Measurements from ENCODE around the gene URGCP. TPM values are rescaled to one million over a fixed set of nuclear protein-coding genes. Genes with fewer than 3 reads are reported as not detected.

The URGCP gene
- total RNA-seq, 1 donor from 2014 or later: 33.4 TPM

- H3K27me3 Mint-ChIP-seq: no peaks in the 10 kb centered on the region
Measured at GRCh38 chr7:43873300-43873699, 33.1 kb downstream of the URGCP start.

GRCh38 chr7:43872406-43873110 lies 33.8 kb downstream of the URGCP start:
- Mint-ChIP-seq H3K36me3 (ENCODE audit: low read depth) (peaks cover 32% of the 10 kb centered on the region), H3K4me3 (no peak overlapping the region), H3K4me1 (peaks cover 18% of the 10 kb centered on the region), H3K27ac (no peak overlapping the region), H3K27me3 (no peaks in the 10 kb centered on the region), H3K9me3 (no peaks in the 10 kb centered on the region)
- intact Hi-C loops (cut with micrococcal nuclease): no loop called here
- no peak for DNase-seq

More at GRCh38 chr7:43873300-43873699, 33.1 kb downstream of the URGCP start:
- Mint-ChIP-seq H3K36me3 (ENCODE audit: low read depth) (peaks cover 36% of the 10 kb centered on the region), H3K27ac (no peak overlapping the region), H3K4me3 (no peak overlapping the region), H3K4me1 (peaks cover 15% of the 10 kb centered on the region), H3K9me3 (no peaks in the 10 kb centered on the region)
- DNase-seq: no peak
- intact Hi-C loops (cut with micrococcal nuclease): no loop called here

- H3K9me3 Mint-ChIP-seq: no peaks in the 10 kb centered on the region
- H3K36me3 Mint-ChIP-seq (ENCODE audit: low read depth): peaks cover 32% of the 10 kb centered on the region
Measured at GRCh38 chr7:43871064-43871463, 35.3 kb downstream of the URGCP start.

DNA sequence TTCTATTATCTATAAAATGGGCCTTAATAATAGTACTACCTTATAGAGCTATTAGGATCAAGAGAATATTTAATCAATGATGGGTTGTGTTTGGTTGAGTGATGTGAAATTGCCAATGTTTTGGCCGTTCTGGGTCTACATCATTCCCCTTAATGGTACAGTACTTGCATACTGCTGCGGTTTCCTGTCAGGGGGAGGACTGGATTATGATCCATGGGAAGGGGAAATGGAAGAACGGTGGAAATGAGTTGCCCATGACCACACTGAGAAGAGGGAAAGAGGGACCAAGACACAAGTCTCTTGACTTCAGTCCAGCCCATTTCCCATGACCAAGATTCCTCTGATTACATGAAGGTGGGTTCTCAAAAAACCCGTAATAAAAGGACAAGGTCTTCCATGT lies 36.1 kb downstream of the URGCP start:
- H3K4me3 Mint-ChIP-seq: peak overlapping the region; percentile 95
- no peak overlapping the region for H3K27ac Mint-ChIP-seq
- H3K4me1 Mint-ChIP-seq: peaks cover 18% of the 10 kb centered on the region
- no peak for DNase-seq
- H3K36me3 Mint-ChIP-seq (ENCODE audit: low read depth): peaks cover 31% of the 10 kb centered on the region
- intact Hi-C loops (cut with micrococcal nuclease): no loop called here
- no peaks in the 10 kb centered on the region for H3K27me3 Mint-ChIP-seq
- H3K9me3 Mint-ChIP-seq: no peaks in the 10 kb centered on the region

More at GRCh38 chr7:43871064-43871463, 35.3 kb downstream of the URGCP start:
- H3K4me3 Mint-ChIP-seq: no peak overlapping the region
- peaks cover 18% of the 10 kb centered on the region for H3K4me1 Mint-ChIP-seq
- H3K27ac Mint-ChIP-seq: no peak overlapping the region
- no peak for DNase-seq
- no peaks in the 10 kb centered on the region for H3K27me3 Mint-ChIP-seq
- intact Hi-C loops (cut with micrococcal nuclease): no loop called here

DNA sequence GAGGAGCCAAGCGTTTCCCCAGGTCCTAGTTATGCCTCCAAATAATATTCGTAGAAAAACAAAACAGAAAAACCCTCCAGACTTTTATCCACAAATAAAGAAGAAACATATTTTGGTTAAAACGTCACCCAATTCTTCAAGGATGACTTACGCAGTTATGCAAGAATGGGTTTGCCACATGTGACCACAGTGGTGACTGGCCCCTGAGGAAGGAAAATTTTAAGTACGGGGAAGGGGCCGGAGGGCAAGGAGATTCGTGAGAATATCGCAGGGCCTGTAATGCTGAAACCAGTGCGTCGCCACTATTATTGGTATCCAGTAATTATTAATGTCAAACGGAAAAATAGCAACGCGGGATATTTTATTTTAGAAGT lies 36.5 kb downstream of the URGCP start:
- no peak for DNase-seq
- Mint-ChIP-seq H3K27me3 (no peaks in the 10 kb centered on the region), H3K4me3 (peak overlapping the region; percentile 95), H3K4me1 (peaks cover 18% of the 10 kb centered on the region), H3K9me3 (no peaks in the 10 kb centered on the region), H3K27ac (peak overlapping the region; percentile 84), H3K36me3 (ENCODE audit: low read depth) (peaks cover 30% of the 10 kb centered on the region)
- intact Hi-C loops (cut with micrococcal nuclease): loop anchor here (1.0 to 2.0 kb wide), 3 partner anchors 35 to 56 kb away; partner anchors contain the start of genes UBE2D4 and URGCP

DNA sequence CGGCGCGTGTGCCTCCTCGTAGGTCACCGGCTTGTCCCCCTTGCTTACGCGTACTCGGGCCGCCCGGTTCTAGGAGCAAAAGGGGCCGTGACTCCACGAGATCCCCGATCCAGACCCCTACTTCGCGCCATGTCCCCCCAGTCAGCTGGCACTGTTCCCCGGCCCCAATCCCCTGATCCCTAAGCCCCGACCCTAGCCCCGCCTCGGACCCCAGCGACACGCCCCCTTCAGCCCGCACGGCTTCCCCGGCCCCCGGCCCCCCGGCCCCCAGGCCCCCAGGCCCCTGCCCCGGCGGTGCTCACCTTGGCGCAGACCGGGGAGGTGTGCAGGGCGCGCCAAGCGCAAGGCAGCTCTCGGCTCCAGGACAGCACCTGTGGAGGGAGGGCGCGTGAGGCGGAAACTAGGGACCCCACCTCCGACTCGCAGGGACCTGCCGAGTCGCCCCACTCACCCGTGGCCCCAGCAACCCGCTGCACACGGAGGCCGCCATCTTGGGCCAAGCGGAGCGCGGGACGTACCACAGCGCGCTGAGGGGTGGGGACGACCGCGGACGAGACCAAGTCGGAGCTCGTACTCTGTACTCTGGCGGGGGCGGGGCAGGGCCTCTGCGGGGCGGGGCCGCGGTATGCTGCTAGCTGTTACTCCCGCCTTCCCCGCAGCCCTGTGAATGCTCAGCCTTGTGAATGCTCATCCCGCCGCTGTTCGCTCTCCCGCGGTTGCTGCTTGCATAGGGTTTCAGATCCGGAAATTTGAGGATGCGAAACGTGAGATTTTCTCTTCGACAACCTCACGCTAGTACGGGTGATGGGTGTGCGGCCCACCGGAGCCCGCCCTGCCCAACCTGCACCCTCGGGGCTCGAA lies 37.2 kb downstream of the URGCP start, which contains the start of gene MRPS24:
TSS of gene MRPS24 (minus strand) at position 512 of the 861 bp plus-strand sequence. CDS start at position 490, 22 bp downstream.
- peak within 1 kb of the TSS; percentile 95 for H3K4me3 Mint-ChIP-seq
- intact Hi-C loops (cut with micrococcal nuclease): loop anchor here (1.0 to 2.0 kb wide), 3 partner anchors 34 to 57 kb away; partner anchors contain the start of genes UBE2D4 and URGCP
- peaks cover 18% of the 10 kb centered on the region for H3K4me1 Mint-ChIP-seq
- peaks cover 30% of the 10 kb centered on the region for H3K36me3 Mint-ChIP-seq (ENCODE audit: low read depth)
- DNase-seq: peak; percentile 98
- no peaks in the 10 kb centered on the region for H3K27me3 Mint-ChIP-seq
- peak within 1 kb of the TSS; percentile 84 for H3K27ac Mint-ChIP-seq
- H3K9me3 Mint-ChIP-seq: no peaks in the 10 kb centered on the region

GRCh38 chr7:43868681-43869005 lies 37.8 kb downstream of the URGCP start:
- no peak for DNase-seq
- H3K27me3 Mint-ChIP-seq: no peaks in the 10 kb centered on the region
- peak overlapping the region; percentile 84 for H3K27ac Mint-ChIP-seq
- peak overlapping the region; percentile 95 for H3K4me3 Mint-ChIP-seq
- peaks cover 18% of the 10 kb centered on the region for H3K4me1 Mint-ChIP-seq
- peaks cover 27% of the 10 kb centered on the region for H3K36me3 Mint-ChIP-seq (ENCODE audit: low read depth)
- no peaks in the 10 kb centered on the region for H3K9me3 Mint-ChIP-seq
- intact Hi-C loops (cut with micrococcal nuclease): loop anchor here (1.0 to 2.0 kb wide), 3 partner anchors 34 to 58 kb away; partner anchors contain the start of genes UBE2D4 and URGCP

DNA sequence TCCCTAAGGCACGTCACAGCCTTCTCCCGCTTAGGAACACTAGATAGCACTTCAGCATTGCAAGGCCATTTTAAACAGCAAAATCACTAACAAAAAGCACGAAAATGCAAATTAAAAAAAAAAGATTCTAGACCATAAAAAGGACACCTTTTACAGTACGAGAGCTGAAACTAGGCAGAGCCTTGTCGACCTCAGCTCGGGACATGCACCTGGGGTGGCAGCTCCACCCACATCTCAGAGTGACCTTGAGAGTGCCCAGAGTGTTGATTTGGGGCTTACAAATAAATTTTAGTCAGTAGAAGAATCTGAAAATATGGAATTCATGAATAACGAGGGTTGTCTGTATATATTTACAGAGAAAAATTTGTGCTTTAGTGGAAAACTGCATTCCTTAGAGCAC lies 38.2 kb downstream of the URGCP start:
- H3K4me3 Mint-ChIP-seq: peak overlapping the region; percentile 95
- H3K27ac Mint-ChIP-seq: no peak overlapping the region
- H3K27me3 Mint-ChIP-seq: peaks cover 4% of the 10 kb centered on the region
- peaks cover 18% of the 10 kb centered on the region for H3K4me1 Mint-ChIP-seq
- no peaks in the 10 kb centered on the region for H3K9me3 Mint-ChIP-seq
- peaks cover 24% of the 10 kb centered on the region for H3K36me3 Mint-ChIP-seq (ENCODE audit: low read depth)
- no peak for DNase-seq
- intact Hi-C loops (cut with micrococcal nuclease): loop anchor here (2.0 kb wide), 2 partner anchors 33 to 39 kb away; partner anchors contain the start of gene URGCP

DNA sequence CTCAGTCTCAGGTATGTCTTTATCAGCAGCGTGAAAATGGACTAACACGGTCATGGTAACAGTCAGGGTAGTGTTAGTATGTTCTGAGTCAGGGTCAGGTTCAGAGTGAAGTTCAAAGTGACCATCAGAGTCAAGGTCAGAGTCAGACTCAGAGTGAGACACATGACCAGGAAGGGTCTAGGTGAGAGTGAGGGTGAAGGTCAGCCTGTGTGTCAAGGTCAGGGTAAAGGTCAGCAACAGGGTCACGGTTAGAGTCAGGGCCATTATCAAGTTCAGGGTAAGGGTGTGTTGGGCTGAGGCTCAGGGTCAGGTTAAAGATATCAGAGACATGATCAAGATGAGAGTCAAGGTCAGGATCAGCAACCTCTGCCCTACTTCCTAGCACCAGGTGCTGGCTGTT lies 41.1 kb downstream of the URGCP start:
- Mint-ChIP-seq H3K27ac (no peak overlapping the region), H3K4me1 (peaks cover 13% of the 10 kb centered on the region), H3K9me3 (no peaks in the 10 kb centered on the region), H3K27me3 (peaks cover 16% of the 10 kb centered on the region), H3K36me3 (ENCODE audit: low read depth) (peaks cover 22% of the 10 kb centered on the region), H3K4me3 (no peak overlapping the region)
- intact Hi-C loops (cut with micrococcal nuclease): no loop called here
- no peak for DNase-seq

- intact Hi-C loops (cut with micrococcal nuclease): no loop called here
- Mint-ChIP-seq H3K9me3 (no peaks in the 10 kb centered on the region), H3K4me3 (no peak overlapping the region), H3K36me3 (ENCODE audit: low read depth) (peaks cover 22% of the 10 kb centered on the region), H3K27ac (no peak overlapping the region), H3K4me1 (peaks cover 7% of the 10 kb centered on the region), H3K27me3 (peaks cover 19% of the 10 kb centered on the region)
- no peak for DNase-seq
Measured at GRCh38 chr7:43864126-43864525, 42.3 kb downstream of the URGCP start.

GRCh38 chr7:43856996-43857395 lies 49.4 kb downstream of the URGCP start:
- Mint-ChIP-seq H3K27me3 (peaks cover 11% of the 10 kb centered on the region), H3K9me3 (no peaks in the 10 kb centered on the region), H3K27ac (no peak overlapping the region), H3K4me1 (no peaks in the 10 kb centered on the region), H3K4me3 (no peak overlapping the region), H3K36me3 (ENCODE audit: low read depth) (no peaks in the 10 kb centered on the region)
- no peak for DNase-seq
- intact Hi-C loops (cut with micrococcal nuclease): no loop called here

DNA sequence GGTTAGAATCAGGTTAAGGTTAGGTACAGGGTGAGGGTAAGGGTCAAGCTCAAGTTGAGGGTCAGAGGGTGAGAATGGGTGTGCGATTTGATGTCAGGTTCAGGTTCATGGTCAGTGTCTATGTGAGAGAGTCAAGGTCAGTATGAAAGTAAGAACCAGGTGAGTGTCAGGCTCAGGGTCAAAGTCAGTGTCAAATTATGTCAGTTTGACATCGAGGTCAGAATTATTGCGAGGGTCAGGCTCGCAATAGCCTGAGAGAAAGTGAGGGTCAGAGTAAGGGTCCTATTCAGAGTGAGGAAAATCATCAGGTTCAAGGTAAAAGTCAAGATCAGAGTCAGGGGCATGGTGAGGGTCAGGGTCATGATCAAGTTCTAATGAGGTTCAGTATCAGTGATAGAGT lies 50.1 kb downstream of the URGCP start:
- Mint-ChIP-seq H3K4me1 (no peaks in the 10 kb centered on the region), H3K27ac (no peak overlapping the region), H3K36me3 (ENCODE audit: low read depth) (no peaks in the 10 kb centered on the region), H3K27me3 (peaks cover 9% of the 10 kb centered on the region), H3K4me3 (no peak overlapping the region), H3K9me3 (no peaks in the 10 kb centered on the region)
- no peak for DNase-seq
- intact Hi-C loops (cut with micrococcal nuclease): no loop called here

GRCh38 chr7:43855176-43855575 lies 51.2 kb downstream of the URGCP start:
- Mint-ChIP-seq H3K27me3 (peaks cover 4% of the 10 kb centered on the region), H3K36me3 (ENCODE audit: low read depth) (no peaks in the 10 kb centered on the region), H3K27ac (no peak overlapping the region), H3K4me3 (no peak overlapping the region), H3K4me1 (no peaks in the 10 kb centered on the region), H3K9me3 (no peaks in the 10 kb centered on the region)
- no peak for DNase-seq
- intact Hi-C loops (cut with micrococcal nuclease): no loop called here

DNA sequence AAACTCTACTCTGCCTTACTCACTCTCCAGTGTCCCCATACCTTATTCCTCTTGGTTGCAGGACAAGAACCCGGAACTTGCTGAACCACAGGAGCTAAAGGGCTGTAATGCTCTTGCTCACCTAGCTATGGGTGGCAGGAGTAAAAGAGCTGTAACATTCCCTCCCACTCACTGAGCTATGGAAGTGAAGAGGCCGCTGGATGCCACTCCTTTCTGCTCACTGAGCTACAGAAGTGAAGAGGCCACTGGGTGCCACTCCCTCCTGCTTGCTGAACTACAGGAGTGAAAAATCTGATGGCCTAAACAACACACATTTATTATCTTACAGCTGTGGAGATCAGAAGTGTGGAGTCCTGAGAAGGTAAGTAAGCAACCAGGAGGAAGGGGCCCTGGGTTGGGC lies 54.6 kb downstream of the URGCP start:
- Mint-ChIP-seq H3K36me3 (ENCODE audit: low read depth) (no peaks in the 10 kb centered on the region), H3K4me3 (no peak overlapping the region), H3K27me3 (peaks cover 11% of the 10 kb centered on the region), H3K27ac (no peak overlapping the region), H3K9me3 (no peaks in the 10 kb centered on the region), H3K4me1 (no peaks in the 10 kb centered on the region)
- intact Hi-C loops (cut with micrococcal nuclease): no loop called here
- DNase-seq: no peak

All from activated CD4-positive, alpha-beta T cell treated with anti-CD3 and anti-CD28 coated beads, Interleukin-2, amount 10 ng/mL, durations not matched to agents 24 days and 14 days (primary cell).